ENCODE results near the gene HBG1.
"Not testable (repeated sequence)": the region's sequence is repeated elsewhere in the genome, so short reads cannot be mapped to it uniquely, and the experiment has no call there.

The HBG1 gene

DNA sequence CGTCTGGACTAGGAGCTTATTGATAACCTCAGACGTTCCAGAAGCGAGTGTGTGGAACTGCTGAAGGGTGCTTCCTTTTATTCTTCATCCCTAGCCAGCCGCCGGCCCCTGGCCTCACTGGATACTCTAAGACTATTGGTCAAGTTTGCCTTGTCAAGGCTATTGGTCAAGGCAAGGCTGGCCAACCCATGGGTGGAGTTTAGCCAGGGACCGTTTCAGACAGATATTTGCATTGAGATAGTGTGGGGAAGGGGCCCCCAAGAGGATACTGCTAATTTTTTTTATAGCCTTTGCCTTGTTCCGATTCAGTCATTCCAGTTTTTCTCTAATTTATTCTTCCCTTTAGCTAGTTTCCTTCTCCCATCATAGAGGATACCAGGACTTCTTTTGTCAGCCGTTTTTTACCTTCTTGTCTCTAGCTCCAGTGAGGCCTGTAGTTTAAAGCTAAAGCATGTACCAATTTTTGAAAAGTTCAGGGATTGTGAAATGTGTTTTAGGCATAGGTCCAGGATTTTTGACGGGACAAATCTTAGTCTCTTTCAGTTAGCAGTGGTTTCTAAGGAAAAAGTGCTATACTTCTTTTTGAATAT lies at the start of gene HBG1:
Gene HBG1, minus strand, starts transcription at position 51 of the 590 bp plus-strand sequence. CDS start 53 bp downstream, outside the sequence.
- not testable (repeated sequence) for FAIRE-seq

DNA sequence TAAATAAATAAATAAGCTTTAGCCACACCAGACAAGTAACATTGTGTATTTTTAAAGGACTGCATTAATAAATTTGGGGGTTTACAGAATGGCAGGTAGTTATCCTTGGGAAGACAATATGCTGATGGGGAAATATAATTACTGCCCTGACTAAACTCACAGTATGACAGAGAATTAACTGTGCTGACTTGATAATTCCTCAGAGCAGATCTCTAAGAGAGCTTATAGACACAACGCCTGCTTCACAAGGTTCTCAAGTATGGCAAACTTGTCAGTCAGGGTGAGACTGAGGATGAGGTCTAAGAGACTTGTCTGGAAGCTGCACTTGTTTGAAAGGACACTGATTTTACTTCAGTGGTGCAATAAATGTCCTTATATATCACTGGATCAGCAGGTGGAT lies 48.8 kb upstream of the HBG1 start:
- no peak for FAIRE-seq
- no peak for DNase-seq (ENCODE audit: low spot score)

More for the DNA sequence above, at the start of gene HBG1:
- not testable (repeated sequence) for DNase-seq (ENCODE audit: low spot score)

DNA sequence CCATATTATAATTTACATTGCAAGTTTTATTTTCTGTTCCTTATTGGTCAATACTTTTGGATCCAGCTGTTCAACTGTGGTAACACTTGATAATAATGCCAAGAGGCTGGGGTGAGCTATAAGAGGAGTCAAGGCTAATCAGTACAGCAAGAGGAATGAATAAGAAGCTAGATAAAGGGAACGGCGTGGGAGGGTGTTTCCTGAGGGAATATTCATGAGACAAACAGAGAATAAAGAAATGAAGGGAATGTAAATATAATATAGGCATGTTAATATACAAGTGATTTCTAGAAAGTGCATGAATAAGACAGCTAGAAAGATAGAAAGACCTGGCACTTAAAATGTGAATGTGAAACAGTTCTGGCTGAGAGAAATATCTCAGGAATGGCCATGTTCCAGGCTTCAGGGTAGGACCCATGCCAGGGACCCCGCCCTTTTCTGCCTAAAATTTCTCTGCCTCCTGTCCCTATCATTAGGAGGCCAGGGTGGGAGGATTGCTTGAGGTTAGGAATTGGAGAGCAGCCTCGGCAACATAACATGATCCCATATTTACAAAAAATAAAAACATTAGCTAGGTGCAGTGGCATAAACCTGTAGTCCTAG lies 48.2 kb upstream of the HBG1 start:
- FAIRE-seq (no peak), DNase-seq (ENCODE audit: low spot score) (no peak)

DNA sequence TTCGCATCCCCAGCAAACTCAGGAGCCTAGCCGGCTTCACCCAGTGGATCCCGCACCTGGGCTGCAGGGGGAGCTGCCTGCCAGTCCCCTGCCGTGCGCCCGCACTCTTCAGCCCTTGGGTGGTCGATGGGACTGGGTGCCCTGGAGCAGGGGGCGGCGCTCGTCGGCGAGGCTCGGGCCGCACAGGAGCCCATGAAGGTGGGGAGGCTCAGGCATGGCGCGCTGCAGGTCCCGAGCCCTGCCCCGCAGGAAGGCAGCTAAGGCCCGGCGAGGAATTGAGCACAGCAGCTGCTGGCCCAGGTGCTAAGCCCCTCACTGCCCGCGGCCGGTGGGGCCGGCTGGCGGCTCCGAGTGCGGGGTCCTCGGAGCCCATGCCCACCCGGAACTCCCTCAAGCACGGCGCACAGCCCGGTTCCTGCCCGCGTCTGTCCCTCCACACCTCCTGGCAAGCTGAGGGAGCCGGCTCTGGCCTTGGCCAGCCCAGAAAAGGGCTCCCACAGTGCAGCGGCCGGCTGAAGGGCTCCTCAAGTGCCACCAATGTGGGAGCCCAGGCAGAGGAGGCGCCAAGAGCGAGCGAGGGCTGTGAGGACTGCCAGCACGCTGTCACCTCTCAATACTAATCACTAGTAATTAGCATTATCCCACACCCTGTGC lies 44.8 kb upstream of the HBG1 start:
- not testable (repeated sequence) for FAIRE-seq; DNase-seq (ENCODE audit: low spot score)

DNA sequence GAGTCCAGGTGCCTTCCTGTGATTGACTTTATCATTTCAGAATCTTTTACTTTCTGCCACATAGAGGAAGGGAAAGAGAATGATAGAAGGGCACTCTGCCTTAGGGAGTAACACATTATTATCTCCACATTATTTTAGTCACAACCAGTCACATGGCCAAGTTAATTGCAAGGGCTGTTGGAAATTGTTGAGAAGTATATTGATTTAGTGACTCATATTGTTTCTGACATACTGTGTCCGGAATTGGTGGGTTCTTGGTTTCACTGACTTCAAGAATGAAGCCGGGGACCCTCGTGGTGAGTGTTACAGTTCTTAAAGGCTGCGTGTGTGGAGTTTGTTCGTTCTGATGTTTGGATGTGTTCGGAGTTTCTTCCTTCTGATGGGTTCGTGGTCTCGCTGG lies 43.4 kb upstream of the HBG1 start:
- FAIRE-seq (no peak), DNase-seq (ENCODE audit: low spot score) (no peak)

DNA sequence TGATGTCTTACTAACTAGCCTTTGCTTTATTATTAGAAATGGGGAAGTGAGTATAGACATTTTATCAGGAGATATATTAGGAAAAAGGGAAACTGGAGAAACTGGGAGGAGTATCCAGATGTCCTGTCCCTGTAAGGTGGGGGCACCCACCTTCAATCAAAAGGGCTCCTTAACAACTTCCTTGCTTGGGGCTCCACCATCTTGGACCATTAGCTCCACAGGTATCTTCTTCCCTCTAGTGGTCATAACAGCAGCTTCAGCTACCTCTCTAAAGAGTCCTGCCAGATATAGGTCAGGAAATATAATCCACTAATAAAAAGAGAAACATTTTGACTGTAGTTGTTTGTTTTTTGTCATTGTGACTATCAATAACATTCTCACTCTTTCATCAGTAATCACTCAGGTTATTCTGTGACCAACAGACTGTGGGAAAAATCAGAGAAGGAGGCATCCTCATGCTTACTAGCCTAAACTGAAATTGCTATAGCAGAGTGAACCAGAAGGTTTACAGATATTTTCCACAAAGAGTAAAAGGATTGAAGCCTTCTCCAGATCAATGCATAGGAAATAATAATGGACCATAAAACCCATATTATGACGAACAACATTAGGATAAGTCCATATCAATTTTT lies 41.7 kb upstream of the HBG1 start:
- FAIRE-seq, result no peak
- peak; percentile 11 for DNase-seq (ENCODE audit: low spot score)

DNA sequence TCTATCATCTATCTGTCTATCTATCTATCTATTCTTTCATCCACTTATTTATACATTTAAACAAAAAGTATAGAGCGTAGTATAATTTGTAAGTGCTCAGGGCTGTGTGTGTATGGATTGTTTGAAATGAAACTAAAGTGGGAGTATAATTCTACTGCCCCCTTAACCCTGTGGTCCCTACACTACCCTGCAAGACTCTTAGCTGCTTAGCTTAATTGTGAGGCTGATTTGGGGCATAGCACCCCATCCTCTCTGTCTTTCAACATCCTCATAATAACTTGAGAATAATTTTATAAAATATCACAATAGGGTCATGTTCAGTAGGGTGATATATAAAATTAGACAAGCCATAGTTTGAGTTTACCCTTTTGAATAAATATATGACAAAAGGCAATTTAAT lies 40.4 kb upstream of the HBG1 start:
- DNase-seq (ENCODE audit: low spot score), result no peak
- FAIRE-seq, result no peak

DNA sequence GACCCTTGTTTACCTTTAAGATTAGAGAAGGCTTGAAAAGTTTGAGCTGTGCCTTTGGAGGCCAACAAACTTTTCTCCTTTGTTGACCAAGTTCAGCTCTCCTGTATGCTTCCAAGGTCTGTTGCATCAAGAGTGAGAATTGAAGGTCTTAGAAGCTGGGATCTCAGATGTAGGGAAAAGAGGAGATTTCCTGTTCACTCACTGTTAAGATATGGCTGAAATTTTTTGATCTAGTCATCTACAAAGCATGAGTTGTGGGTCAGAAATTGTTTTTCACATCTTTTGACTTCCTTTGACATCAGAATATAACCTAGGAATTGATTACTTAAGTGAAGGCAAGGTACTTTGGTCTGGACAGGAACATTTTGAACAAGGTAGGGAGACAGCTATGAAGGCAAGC lies 40.0 kb upstream of the HBG1 start:
- DNase-seq (ENCODE audit: low spot score) (no peak), FAIRE-seq (no peak)

DNA sequence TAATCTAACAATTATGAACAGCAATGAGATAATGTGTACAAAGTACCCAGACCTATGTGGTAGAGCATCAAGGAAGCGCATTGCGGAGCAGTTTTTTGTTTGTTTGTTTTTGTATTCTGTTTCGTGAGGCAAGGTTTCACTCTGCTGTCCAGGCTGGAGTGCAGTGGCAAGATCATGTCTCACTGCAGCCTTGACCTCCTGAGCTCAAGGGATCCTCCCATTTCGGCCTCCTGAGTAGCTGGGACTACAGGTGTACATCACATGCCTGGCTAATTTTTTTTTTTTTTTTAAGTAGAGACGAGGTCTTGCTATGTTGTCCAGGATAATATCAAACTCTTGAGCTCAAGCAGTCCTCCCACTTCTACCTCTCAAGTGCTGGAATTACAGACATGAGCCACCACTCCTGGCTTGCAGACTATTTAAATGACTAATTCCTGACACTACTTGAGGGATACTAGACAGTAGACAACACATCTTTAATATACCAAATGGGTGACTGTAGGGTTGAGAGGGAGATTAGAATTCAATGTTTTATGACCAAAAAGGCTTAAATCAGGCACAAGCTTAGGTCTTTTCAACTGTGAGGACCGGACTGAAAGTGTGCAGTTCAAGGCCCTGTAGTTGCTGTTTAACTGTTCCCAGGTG lies 39.4 kb upstream of the HBG1 start:
- DNase-seq (ENCODE audit: low spot score) (no peak), FAIRE-seq (no peak)

DNA sequence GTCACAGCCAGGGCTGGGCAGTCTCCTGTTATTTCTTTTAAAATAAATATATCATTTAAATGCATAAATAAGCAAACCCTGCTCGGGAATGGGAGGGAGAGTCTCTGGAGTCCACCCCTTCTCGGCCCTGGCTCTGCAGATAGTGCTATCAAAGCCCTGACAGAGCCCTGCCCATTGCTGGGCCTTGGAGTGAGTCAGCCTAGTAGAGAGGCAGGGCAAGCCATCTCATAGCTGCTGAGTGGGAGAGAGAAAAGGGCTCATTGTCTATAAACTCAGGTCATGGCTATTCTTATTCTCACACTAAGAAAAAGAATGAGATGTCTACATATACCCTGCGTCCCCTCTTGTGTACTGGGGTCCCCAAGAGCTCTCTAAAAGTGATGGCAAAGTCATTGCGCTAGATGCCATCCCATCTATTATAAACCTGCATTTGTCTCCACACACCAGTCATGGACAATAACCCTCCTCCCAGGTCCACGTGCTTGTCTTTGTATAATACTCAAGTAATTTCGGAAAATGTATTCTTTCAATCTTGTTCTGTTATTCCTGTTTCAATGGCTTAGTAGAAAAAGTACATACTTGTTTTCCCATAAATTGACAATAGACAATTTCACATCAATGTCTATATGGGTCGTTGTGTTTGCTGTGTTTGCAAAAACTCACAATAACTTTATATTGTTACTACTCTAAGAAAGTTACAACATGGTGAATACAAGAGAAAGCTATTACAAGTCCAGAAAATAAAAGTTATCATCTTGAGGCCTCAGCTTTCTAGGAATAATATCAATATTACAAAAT lies 38.6 kb upstream of the HBG1 start:
- no peak for DNase-seq (ENCODE audit: low spot score)
- FAIRE-seq, result no peak

DNA sequence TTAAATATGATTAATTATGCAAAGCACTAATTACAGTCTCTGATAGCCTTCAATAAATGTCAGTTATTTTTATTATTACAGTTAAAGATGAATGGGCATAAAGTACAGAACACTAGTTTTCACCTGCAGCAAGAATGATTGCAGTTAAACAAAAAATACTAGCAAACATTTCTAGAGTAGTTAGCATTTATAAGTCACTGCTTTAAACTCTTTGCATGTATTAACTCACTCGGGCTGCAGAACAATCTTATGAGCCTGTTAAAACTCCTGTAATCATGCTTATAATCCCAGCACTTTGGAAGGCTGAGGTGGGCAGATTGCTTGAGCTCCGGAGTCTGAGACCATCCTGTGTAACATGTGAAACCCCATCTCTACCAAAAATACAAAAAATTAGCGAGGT lies 37.2 kb upstream of the HBG1 start:
- DNase-seq (ENCODE audit: low spot score) (no peak), FAIRE-seq (no peak)

DNA sequence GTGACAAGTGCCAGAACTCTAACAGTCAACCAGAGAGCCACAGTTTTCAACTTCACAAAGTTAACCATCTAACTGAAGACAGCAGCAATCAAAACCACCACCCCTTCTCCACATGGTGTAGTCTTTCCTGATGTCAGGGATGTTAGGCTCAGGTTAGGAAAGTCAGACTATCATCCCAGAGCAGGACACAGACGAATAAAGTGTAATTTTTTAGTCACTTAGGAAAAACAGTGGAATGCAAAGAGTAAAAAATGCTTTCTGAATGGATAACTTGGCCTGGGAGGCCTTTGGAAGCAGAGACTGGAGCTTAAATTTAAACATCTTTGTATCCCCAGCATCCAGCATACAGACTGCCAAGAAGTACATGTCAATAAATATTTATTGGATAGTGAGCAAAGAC lies 36.7 kb upstream of the HBG1 start:
- DNase-seq (ENCODE audit: low spot score) (no peak), FAIRE-seq (no peak)

DNA sequence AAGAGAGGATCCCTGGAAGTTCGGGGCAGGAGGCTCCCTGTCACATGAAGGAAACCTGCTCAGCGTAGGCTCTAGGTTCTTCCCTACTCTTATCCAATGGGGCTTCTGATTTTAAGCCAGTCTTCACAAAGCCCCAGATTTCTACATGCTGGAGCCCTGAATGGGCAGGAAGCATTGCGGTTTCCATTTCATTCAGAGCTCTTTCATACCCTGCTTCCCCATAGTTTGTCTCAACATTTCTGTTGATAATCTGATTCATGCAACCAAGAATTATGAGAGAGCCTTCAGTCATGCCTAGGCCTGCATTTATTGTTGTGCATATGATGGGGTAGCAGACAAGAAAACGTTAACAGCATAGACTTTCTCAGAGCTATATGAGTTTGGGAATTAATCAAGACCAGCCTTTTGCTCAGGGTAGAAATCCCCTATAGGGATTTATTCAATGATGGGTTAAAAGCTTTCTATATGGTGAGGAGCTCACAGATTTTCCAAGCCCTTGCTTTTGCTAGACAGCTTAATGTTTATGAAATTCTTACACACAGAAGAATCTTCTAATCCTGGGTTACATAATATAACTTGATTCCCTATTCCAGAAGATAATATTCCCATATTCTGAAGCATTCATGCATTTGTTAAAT lies 36.2 kb upstream of the HBG1 start:
- FAIRE-seq (no peak), DNase-seq (ENCODE audit: low spot score) (no peak)

DNA sequence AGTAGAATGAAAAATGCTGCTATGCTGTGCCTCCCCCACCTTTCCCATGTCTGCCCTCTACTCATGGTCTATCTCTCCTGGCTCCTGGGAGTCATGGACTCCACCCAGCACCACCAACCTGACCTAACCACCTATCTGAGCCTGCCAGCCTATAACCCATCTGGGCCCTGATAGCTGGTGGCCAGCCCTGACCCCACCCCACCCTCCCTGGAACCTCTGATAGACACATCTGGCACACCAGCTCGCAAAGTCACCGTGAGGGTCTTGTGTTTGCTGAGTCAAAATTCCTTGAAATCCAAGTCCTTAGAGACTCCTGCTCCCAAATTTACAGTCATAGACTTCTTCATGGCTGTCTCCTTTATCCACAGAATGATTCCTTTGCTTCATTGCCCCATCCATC lies 35.0 kb upstream of the HBG1 start:
- DNase-seq (ENCODE audit: low spot score) (no peak), FAIRE-seq (no peak)

DNA sequence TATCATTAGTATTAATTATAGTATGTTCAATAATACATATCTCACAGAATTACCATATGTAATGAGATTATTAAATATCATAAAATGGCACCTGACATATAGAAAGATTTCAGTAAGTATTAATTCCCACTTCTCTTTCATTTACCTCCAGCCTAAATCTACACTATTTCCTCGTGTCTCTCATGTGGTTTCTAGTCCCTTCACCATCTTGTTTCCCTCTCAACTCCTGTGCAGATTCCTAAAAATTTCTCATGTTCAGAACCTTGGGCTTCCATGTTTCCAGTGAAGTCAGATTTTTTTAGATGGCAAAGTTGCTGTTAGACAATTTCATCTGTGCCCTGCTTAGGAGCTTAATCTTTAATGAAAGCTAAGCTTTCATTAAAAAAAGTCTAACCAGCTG lies 34.2 kb upstream of the HBG1 start:
- DNase-seq (ENCODE audit: low spot score), result no peak
- FAIRE-seq, result no peak

DNA sequence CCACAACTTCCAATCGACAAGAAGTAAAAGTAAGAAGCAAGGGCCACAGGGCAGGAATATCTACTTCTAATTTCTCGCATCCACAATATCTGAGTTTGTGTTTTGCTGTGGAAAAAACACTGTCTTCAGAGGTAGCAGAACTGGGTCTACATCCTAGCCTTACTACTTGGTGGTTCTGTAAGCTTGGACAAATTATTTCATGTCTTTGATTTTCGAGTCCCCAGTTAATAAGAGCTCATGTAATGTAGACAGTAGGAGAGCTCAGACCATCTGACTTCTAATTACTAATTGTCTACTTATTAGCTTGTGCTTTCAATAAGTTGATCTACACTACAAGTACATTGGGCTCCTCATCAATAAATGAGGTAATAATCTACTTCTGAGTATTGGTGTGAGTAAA lies 33.4 kb upstream of the HBG1 start:
- no peak for FAIRE-seq
- DNase-seq (ENCODE audit: low spot score), result no peak

DNA sequence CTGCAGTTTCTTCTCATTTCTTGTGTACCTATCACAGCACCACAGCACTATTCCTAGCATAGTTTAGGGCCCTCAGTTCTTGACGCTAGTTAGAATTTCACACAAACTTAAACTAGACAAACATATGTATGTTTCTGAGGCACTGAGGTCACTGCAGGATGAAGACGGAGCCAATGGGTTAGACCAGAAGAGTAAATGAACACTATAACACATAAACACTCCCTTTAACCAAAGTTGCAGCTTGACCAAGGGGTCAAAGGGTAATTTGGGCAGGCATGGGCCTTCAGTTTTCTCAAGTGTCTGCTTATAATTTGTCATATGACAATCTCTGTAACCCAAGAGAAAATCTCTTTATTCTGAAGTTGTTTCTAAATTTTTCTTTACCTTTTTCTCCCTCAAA lies 33.0 kb upstream of the HBG1 start:
- no peak for FAIRE-seq

DNA sequence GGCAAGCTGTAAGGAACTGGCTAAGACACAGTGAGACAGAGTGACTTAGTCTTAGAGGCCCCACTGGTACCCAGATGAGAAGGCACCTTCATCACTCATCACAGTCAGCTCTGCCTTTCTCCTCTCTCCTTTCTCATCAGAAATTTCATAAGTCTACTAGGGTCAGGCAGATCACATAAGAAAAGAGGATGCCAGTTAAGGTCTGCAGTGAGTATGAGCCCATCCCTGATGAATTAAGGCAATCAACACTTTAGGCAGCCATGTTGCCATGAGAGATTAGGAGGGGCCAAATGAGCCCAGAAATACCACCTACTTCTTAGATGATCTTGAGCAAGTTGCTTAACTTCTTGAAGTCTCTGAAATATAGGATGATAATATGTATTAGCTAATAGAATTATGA lies 31.9 kb upstream of the HBG1 start:
- FAIRE-seq (no peak), DNase-seq (ENCODE audit: low spot score) (no peak)

More for the DNA sequence above, 33.0 kb upstream of the HBG1 start:
- DNase-seq (ENCODE audit: low spot score), result no peak

DNA sequence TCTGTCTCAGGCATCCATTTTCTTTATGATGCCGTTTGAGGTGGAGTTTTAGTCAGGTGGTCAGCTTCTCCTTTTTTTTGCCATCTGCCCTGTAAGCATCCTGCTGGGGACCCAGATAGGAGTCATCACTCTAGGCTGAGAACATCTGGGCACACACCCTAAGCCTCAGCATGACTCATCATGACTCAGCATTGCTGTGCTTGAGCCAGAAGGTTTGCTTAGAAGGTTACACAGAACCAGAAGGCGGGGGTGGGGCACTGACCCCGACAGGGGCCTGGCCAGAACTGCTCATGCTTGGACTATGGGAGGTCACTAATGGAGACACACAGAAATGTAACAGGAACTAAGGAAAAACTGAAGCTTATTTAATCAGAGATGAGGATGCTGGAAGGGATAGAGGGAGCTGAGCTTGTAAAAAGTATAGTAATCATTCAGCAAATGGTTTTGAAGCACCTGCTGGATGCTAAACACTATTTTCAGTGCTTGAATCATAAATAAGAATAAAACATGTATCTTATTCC lies 31.0 kb upstream of the HBG1 start:
- FAIRE-seq (peak; percentile 77), DNase-seq (ENCODE audit: low spot score) (peak; percentile 90)

DNA sequence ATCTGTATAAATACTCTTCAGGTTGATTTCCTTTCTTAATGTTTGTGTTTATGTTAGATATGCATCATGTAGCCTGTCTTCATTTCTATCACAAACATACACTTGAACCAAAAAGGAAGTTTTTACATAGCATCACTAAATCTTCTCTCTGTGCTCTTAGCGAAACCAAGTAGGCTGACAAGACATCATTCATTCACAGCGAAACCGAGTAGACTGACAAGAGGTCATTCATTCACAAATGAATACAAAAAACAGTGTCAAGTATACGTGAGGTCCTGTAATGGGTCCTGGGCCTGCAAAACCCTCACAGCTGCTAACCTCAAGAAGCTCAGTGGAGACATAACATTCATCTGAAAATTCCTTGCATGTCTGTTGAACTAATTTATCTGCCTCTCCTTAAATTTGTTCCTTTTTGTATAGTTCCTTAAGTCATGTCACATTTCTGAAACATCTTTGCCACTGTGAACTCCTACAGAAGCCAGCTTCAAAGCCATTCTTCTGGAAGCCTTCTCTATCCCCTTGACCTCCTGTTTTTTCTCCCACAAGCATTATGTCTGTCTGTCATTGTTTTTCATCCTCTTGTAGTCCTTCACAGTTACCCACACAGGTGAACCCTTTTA lies 29.9 kb upstream of the HBG1 start:
- DNase-seq (ENCODE audit: low spot score), result no peak
- no peak for FAIRE-seq
